G401.6 (cell line): ENCODE data around the gene ST8SIA6.
"Not testable (repeated sequence)": the region's sequence is repeated elsewhere in the genome, so short reads cannot be mapped to it uniquely, and the experiment has no call there.

Source experiments
- FAIRE-seq: peaks from 2 replicates; lab custom pipeline; 2012; peaks lifted over from hg19 to GRCh38; lab: Jason Lieb, UNC

The ST8SIA6 gene

DNA sequence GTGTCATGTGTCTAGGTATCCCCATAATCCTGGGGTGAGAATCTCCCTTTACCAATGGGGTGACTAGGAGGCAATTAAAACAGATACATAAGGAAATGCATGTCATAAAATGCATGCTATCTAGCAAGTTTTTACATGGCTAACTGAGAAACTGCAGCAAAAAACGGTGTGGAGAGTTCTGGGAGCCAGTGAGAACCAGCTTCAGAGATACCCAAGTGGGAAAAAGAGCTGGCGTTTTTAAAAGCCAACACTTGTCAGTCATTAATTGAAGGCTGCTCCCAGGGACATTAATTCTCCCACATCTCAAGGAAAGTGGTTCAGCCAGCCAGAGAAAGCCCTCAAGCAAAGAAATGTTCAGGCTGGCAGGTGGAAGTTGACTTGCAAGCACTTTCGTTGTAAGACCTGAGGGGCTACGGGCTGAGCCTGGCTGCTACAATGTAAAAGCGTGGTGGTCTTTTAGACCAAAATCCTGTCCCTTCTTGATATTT, 28.1 kb downstream of the ST8SIA6 start:
- FAIRE-seq = no peak

- FAIRE-seq = no peak
Observed at GRCh38 chr10:17425584-17426262, 28.7 kb downstream of the ST8SIA6 start.

- FAIRE-seq = no peak
Observed at GRCh38 chr10:17423632-17424186, 30.7 kb downstream of the ST8SIA6 start.

DNA sequence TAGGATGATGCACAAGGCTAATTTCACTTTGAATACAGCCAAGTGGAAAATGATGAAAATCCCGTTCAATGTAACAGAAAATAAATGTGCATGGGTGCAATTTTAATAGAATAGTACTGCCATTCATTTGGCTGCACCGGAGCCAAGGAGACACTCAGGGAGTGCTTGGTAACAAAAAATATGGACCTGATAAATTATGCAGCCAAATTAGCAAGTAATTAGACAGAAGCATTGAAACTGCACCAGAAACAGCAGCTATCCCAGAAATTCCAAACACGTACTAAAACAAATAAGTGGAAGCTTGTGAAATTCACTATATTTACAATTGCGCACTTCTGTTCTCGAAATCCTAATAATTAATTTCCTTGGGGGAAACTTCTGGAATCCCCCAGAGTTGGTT, 31.5 kb downstream of the ST8SIA6 start:
- no peak for FAIRE-seq

- no peak for FAIRE-seq
Observed at GRCh38 chr10:17418249-17418648, 36.1 kb downstream of the ST8SIA6 start.

GRCh38 chr10:17416442-17417211, 37.8 kb downstream of the ST8SIA6 start:
- no peak for FAIRE-seq

DNA sequence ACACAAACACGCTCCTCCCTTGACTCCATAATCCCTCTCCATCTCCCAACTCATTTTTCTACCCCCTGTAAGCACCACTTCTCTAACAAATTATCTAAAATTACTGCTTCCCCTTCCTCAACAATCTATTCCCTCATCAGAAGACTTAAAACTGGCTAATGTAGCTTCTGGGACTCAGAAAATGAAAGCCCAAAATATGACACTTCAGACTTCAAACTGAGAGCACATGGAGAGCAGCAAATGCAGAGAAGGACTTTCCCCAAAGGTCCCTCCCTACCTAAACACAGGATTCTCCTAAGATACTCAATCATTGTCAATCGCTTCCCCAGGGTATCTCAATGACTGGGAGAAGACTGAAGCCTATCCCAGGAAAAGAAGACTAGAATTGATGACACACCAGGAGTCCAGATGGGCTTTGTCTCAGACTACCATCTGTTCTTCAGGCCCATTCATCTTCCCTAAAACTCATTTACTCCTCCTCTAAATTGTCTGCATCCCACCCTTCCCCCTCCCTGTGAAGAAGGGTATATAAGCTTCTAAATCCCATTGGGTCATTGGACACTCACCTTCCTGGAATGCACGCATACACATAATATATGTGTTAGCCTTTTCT, 39.2 kb downstream of the ST8SIA6 start:
- no peak for FAIRE-seq

DNA sequence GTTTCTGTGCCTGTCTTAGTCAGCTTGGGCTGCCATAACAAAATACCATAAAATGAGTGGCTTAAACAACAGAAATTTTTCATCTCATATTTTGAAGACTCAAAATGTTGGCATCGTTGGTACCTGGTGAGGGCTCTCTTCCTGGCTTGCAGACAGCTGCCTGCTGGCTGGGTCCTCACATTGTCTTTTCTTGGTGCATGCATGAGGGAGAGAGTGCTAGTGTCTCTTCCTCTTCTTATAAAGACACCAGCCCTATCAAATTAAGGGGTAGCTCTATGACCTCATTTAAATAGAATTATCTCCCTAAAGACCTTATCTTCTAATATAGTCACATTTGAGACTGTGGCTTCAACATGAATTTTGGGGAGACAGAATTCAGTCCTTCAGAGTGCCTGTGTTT, 39.9 kb downstream of the ST8SIA6 start:
- no peak for FAIRE-seq

DNA sequence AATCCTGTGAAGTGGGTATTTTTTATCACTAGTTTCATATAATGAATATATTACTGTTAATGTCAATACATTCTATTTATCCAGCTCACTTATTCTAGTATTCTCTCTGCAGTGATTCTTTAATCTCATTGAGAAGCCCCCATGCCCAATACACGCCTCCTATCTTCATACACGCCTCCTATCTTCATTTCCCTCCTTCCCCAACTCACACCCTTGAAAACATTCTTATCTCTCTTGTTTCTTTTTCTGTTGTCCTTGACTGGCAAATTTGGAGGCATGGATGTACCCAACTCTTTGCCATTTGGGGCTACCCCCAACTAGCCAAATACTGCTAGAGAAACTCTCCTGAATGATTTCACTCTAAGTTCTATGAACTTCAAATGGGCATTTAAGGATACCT, 40.5 kb downstream of the ST8SIA6 start:
- no peak for FAIRE-seq

- no peak for FAIRE-seq
Observed at GRCh38 chr10:17412323-17412722, 42.1 kb downstream of the ST8SIA6 start.

DNA sequence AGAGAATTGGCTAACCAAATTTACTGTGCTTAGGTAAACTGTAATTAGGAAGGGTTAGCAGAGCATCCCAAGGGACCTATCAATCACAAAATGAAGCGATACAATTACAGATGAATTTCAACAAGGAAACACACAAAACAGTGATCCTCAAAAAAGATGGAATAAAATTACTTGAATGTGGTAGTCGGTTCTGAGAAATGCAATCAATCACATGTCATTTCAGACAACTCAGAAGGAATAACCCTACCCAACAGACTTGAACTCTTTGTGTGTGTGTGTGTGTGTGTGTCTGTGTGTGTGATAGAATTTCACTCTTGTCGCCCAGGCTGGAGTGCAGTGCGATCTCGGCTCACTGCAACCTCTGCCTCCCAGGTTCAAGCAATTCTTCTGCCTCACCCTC, 43.5 kb downstream of the ST8SIA6 start:
- no peak for FAIRE-seq

GRCh38 chr10:17409170-17409733, 45.1 kb downstream of the ST8SIA6 start:
- peak; percentile 82 for FAIRE-seq

DNA sequence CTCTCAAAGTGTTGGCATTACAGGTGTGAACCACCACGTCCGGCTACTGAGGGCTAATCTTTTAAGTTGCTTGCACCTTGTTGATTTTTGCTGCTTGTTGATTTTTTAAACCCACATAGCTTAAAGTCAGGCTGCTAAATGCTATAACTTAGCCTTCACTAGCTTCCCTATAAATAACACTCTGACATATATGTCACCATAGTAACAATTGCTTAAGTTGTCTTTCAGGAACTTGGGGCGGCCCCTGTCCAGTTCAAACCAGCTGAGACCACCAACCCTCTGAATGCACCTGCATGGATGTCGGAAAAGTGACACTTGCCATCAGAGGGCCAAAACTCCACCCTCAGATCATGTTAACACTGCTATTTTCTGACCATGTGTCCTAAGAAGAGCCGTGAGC, 47.3 kb downstream of the ST8SIA6 start:
- no peak for FAIRE-seq

GRCh38 chr10:17406036-17406834, 48.2 kb downstream of the ST8SIA6 start:
- FAIRE-seq = no peak

DNA sequence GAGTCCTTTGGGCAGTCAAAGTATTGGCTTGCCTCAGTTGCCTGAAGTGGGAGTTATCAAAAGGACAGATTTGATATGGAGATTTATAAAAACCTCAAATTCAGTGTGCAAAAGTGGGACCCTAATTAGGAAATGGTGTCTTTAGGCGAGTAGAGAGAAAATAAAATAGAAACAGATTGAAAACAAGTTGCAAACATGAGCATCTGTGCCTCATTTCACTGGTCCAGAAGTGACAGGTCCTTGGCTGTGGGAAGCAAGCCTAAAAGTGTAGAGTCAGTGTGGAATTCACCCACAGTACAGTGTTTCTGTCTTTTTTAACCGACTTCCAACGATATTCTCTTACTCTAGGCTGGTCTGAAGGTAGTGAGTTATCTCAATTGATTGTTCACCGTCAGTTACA, 51.2 kb downstream of the ST8SIA6 start:
- no peak for FAIRE-seq

DNA sequence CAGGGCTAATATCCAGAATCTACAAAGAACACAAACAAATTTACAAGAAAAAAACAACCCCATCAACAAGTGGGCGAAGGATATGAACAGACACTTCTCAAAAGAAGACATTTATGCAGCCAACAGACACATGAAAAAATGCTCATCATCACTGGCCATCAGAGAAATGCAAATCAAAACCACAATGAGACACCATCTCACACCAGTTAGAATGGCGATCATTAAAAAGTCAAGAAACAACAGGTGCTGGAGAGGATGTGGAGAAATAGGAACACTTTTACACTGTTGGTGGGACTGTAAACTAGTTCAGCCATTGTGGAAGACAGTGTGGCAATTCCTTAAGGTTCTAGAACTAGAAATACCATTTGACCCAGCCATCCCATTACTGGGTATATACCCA, 52.4 kb downstream of the ST8SIA6 start:
- not testable (repeated sequence) for FAIRE-seq

DNA sequence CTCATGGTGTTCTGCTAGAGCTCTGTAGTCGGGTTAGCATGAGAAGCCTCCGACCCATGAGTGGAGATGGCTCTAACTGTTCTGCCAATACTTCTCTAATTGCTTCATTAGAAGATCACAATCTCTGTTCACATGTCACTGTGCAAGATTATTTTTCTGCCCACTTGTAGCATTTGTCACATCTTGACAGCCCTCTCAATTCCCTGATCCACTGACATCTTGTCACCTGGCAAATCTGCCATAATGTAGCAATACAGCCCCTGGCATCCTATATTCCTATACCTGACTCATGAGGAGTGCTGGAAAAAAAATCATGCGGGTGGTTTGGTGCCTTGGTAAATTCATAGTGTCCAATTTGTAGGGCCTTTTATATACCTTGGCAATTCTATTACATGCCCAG, 58.4 kb downstream of the ST8SIA6 start:
- FAIRE-seq = no peak

DNA sequence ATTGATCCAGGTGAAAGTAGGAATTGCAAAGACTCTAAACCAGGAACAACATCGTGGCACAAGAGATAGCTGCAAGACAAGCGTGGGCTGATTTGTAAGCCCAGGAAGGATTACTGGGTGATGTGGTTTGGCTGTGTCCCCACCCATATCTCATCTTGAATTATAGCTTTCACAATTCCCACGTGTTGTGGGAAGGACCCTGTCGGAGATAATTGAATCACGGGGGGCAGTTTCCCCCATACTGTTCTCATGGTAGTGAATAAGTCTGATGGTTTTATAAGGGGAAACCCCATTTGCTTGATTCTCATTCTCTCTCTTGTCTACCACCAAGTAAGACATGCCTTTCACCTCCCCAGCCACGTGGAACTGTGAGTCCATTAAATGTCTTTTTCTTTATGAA, 59.5 kb downstream of the ST8SIA6 start:
- no peak for FAIRE-seq

DNA sequence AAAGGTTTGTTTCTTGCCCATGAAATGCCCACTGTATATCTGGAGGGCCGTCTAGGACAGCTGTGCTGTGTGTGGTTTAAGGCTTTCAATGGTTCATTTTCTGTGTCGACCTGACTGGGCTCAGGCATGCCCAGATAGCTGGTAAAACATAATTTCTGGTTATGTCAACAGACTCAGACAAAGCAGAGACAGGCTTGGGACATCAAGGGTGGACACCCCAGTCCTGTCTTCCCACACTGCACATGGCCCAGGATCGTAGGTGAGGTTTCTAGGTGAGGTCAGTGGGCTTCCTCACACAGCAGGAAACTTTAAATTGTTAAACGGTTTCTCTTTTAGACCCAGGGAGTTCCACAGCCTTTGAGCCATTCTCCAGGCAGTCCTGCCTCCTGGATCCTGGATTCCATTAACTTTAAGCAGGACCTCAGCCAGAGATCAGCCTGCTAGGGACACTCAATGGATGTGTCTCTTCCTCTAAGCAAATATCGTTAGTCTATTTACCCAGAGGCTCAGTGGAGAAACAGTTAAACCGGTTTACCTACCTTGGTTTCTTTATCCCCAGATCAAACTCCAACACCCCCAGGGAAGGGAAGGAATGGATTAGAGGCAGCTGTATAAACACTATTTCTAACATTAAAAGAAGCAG, 66.4 kb downstream of the ST8SIA6 start:
- no peak for FAIRE-seq

GRCh38 chr10:17386616-17387075, 67.7 kb downstream of the ST8SIA6 start:
- no peak for FAIRE-seq

DNA sequence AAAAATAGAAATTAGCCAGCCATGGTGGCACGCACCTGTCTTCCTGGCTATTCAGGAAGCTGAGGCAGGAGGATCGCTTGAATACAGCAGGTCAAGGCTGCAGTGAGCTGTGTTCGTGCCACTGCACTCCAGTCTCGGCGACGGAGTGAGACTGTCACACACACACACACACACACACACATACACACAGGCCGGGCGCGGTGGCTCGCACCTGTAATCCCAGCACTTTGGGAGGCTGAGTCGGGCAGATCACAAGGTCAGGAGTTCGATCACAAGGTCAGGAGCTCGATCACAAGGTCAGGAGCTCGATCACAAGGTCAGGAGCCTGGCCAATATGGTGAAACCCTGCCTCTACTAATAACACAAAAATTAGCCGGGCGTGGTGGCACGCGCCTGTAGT, 68.4 kb downstream of the ST8SIA6 start:
- no peak for FAIRE-seq
